ENCODE results near the gene MMP14.
A peak's percentile ranks its signal among the peaks of the same experiment; 100 is the strongest.
"Not testable (repeated sequence)": the region's sequence is repeated elsewhere in the genome, so short reads cannot be mapped to it uniquely, and the experiment has no call there.

The MMP14 gene

GRCh38 chr14:22822571-22823098 is 13.8 kb upstream of the MMP14 start:
- peak; percentile 75 for TF ChIP-seq CTCF (IDR thresholded peaks at IDR 0.05; ENCODE audit: borderline replicate concordance, insufficient read depth, low read depth, low read length)
- H3K4me3 ChIP-seq (ENCODE audit: low read depth, low read length): peak overlapping the region; percentile 26

- H3K4me3 ChIP-seq (ENCODE audit: low read depth, low read length): no peak overlapping the region
- no peak for TF ChIP-seq CTCF (IDR thresholded peaks at IDR 0.05; ENCODE audit: borderline replicate concordance, insufficient read depth, low read depth, low read length)
Observed at GRCh38 chr14:22824711-22825359, 11.6 kb upstream of the MMP14 start.

- not testable (repeated sequence) for H3K4me3 ChIP-seq (ENCODE audit: low read depth, low read length)
Observed at GRCh38 chr14:22829076-22829660, 7.2 kb upstream of the MMP14 start.

GRCh38 chr14:22829661-22830442 is 6.5 kb upstream of the MMP14 start, which contains the start of gene MRPL52:
MRPL52 (plus strand) TSS chr14:22829887; CDS start chr14:22829913, 26 bp downstream.
- peak within 1 kb of the TSS; percentile 66 for H3K4me3 ChIP-seq (ENCODE audit: low read depth, low read length)
- no peak for TF ChIP-seq CTCF (IDR thresholded peaks at IDR 0.05; ENCODE audit: borderline replicate concordance, insufficient read depth, low read depth, low read length)

- no peak for TF ChIP-seq CTCF (IDR thresholded peaks at IDR 0.05; ENCODE audit: borderline replicate concordance, insufficient read depth, low read depth, low read length)
- H3K4me3 ChIP-seq (ENCODE audit: low read depth, low read length): peak overlapping the region; percentile 66
Observed at GRCh38 chr14:22830443-22831010, 5.9 kb upstream of the MMP14 start.

GRCh38 chr14:22835505-22835904 is 880 bp upstream of the MMP14 start:
- H3K4me3 ChIP-seq (ENCODE audit: low read depth, low read length): no peak overlapping the region
- TF ChIP-seq CTCF (IDR thresholded peaks at IDR 0.05; ENCODE audit: borderline replicate concordance, insufficient read depth, low read depth, low read length): no peak

GRCh38 chr14:22837114-22837749 is 847 bp downstream of the MMP14 start:
- TF ChIP-seq CTCF (IDR thresholded peaks at IDR 0.05; ENCODE audit: borderline replicate concordance, insufficient read depth, low read depth, low read length): no peak
- no peak overlapping the region for H3K4me3 ChIP-seq (ENCODE audit: low read depth, low read length)
